Liver (tissue), 9 donors: Measurements from ENCODE around the gene MAP2K7. TPM values are rescaled to one million over a fixed set of nuclear protein-coding genes. Genes with fewer than 3 reads are reported as not detected.

ENCODE experiments used
- DNase-seq: peaks from one replicate; pipeline ENCODE4 v3.0.0-alpha.2; 2017; ENCODE audit warnings: low spot score
- H3K27ac ChIP-seq, 2 donors: one replicate each; pipeline ENCODE4 v1.7.0; 2013; ENCODE audit warnings: inconsistent platforms in 2 of 2, low read length in 2 of 2, control low read depth in 1 of 2, low read depth in 1 of 2, mild to moderate bottlenecking in 1 of 2
- H3K27me3 ChIP-seq, 4 donors: one replicate each; pipeline versions ENCODE4 v1.6.1 to v1.7.0; 2013; ENCODE audit warnings: low read length in 3 of 4, inconsistent platforms in 1 of 4, mild to moderate bottlenecking in 1 of 4, moderate library complexity in 1 of 4; ENCODE audit not compliant: control insufficient read depth in 4 of 4, insufficient read depth in 4 of 4
- H3K36me3 ChIP-seq, 4 donors: one replicate each; pipeline versions ENCODE4 v1.6.1 to v1.7.0; 2013; ENCODE audit warnings: low read length in 3 of 4, mild to moderate bottlenecking in 3 of 4, low read depth in 1 of 4, moderate library complexity in 1 of 4; ENCODE audit not compliant: control insufficient read depth in 4 of 4, insufficient read depth in 3 of 4
- H3K4me1 ChIP-seq, 4 donors: one replicate each; pipeline versions ENCODE4 v1.6.1 to v1.7.0; 2013; ENCODE audit warnings: low read length in 3 of 4, mild to moderate bottlenecking in 3 of 4, moderate library complexity in 1 of 4; ENCODE audit not compliant: control insufficient read depth in 4 of 4, insufficient read depth in 4 of 4
- H3K4me3 ChIP-seq, 3 donors: one replicate each; pipeline versions ENCODE4 v1.6.1 to v1.7.0; 2013; ENCODE audit warnings: low read length in 3 of 3, control low read depth in 1 of 3, low read depth in 1 of 3, mild to moderate bottlenecking in 1 of 3
- H3K9ac ChIP-seq, 2 donors: one replicate each; pipeline ENCODE4 v1.7.0; 2013; ENCODE audit warnings: low read length in 2 of 2, mild to moderate bottlenecking in 2 of 2, moderate library complexity in 2 of 2, control low read depth in 1 of 2, low read depth in 1 of 2
- H3K9me3 ChIP-seq, 4 donors: one replicate each; pipeline versions ENCODE4 v1.6.1 to v1.7.0; 2013; ENCODE audit warnings: low read length in 3 of 4; ENCODE audit not compliant: control insufficient read depth in 4 of 4
- CTCF ChIP-seq: fragments of 150-350 bp; IDR thresholded peaks from 2 replicates; pipeline ENCODE4 v1.5.1; 2017; ENCODE audit warnings: improper control_type of control experiment, low read depth, low read length; ENCODE audit not compliant: missing input control
- EGR1 ChIP-seq, 2 donors: IDR thresholded peaks; 2 replicates each; pipeline ENCODE4 v1.6.1; 2016 to 2018; ENCODE audit warnings: antibody characterized with exemption in 2 of 2, low read depth in 2 of 2
- FOXA1 ChIP-seq: IDR thresholded peaks from 2 replicates; pipeline ENCODE4 v1.6.1; 2016; ENCODE audit warnings: antibody characterized with exemption
- HNF4A ChIP-seq, 2 donors: conservative IDR thresholded peaks; 2 replicates each; pipeline ENCODE4 v1.6.1; 2016; ENCODE audit warnings: antibody characterized with exemption in 2 of 2, mild to moderate bottlenecking in 2 of 2
- JUND ChIP-seq, 2 donors: IDR thresholded peaks; 2 replicates each; pipeline ENCODE4 v1.6.1; 2016; ENCODE audit warnings: antibody characterized with exemption in 2 of 2
- NR2F2 ChIP-seq: IDR thresholded peaks from 2 replicates; pipeline ENCODE4 v1.6.1; 2016; ENCODE audit warnings: antibody characterized with exemption
- RAD21 ChIP-seq, 2 donors: IDR thresholded peaks; 2 replicates each; pipeline ENCODE4 v1.6.1; 2016; ENCODE audit warnings: antibody characterized with exemption in 2 of 2, mild to moderate bottlenecking in 2 of 2
- REST ChIP-seq: IDR thresholded peaks from 2 replicates; pipeline ENCODE4 v1.6.1; 2016; ENCODE audit warnings: antibody characterized with exemption, mild to moderate bottlenecking
- RXRA ChIP-seq, 2 donors: IDR thresholded peaks; 2 replicates each; pipeline ENCODE4 v1.6.1; 2017 to 2018; ENCODE audit warnings: antibody characterized with exemption in 2 of 2, mild to moderate bottlenecking in 1 of 2
- TAF1 ChIP-seq: conservative IDR thresholded peaks from 2 replicates; pipeline ENCODE4 v1.6.1; 2016; ENCODE audit warnings: antibody characterized with exemption, mild to moderate bottlenecking
- YY1 ChIP-seq: IDR thresholded peaks from 2 replicates; pipeline ENCODE4 v1.6.1; 2016; ENCODE audit warnings: antibody characterized with exemption, mild to moderate bottlenecking
- ZBTB33 ChIP-seq: IDR thresholded peaks from 2 replicates; pipeline ENCODE4 v1.6.1; 2016; ENCODE audit warnings: antibody characterized with exemption
- WGBS: extraction: QIAGEN DNeasy Blood & Tissue Kit; methylation state at CpG from one replicate; pipeline ENCODE4 v1.1.7; 2013; 5-methylcytosine and 5-hydroxymethylcytosine counted together
- polyA plus RNA-seq, 2 donors: library from polyadenylated mRNA; stranded (reverse) in 1 of 2; unstranded in 1 of 2; fragments of 200-250 nt in 1 of 2; fragments of >200 nt in 1 of 2; fragmentation: Nextera tagmentation in 1 of 2; extraction: Ambion mirVana in 1 of 2; gene quantifications; one replicate each; pipeline versions ENCODE4 v1.2.1 to v1.2.3, GENCODE V29; 2013 to 2015
- total RNA-seq, 2 donors: library from RNA; depleted of rRNA; stranded (reverse); fragments of >200 nt; gene quantifications; one replicate each; pipeline ENCODE4 v1.2.3, GENCODE V29; 2014
- TF ChIP-seq, protein P1 (sequence below): IDR thresholded peaks from 2 replicates; pipeline ENCODE4 v1.6.1; 2016; ENCODE audit warnings: antibody characterized with exemption
- donor health status: healthy.
- donor health status: healthy.
- donor health status: healthy.
- donor health status: healthy.
- donor health status: healthy.

MAP2K7 gene
- total and polyA plus RNA-seq, 4 donors: 3.0 to 11.7 (median 9.5) TPM

GRCh38 chr19:7912144-7912696 lies 8.5 kb downstream of the MAP2K7 start:
- 94% methylated on average over 31 of the region's 31 CpGs for whole genome bisulfite sequencing
- TF ChIP-seq CTCF (no peak), YY1 (no peak)
- no peaks in the 10 kb centered on the region for H3K27me3 ChIP-seq
- H3K9me3 ChIP-seq: no peaks in the 10 kb centered on the region
- no peak overlapping the region for H3K9ac ChIP-seq
- no peak overlapping the region for H3K4me3 ChIP-seq
- H3K27ac ChIP-seq: no peak overlapping the region
- H3K4me1 ChIP-seq: peaks cover 7 to 27% (median 14%) of the 10 kb centered on the region in 4 donors
- no peak for DNase-seq
- H3K36me3 ChIP-seq: peaks cover 0 to 27% (median 11%) of the 10 kb centered on the region in 4 donors

DNA sequence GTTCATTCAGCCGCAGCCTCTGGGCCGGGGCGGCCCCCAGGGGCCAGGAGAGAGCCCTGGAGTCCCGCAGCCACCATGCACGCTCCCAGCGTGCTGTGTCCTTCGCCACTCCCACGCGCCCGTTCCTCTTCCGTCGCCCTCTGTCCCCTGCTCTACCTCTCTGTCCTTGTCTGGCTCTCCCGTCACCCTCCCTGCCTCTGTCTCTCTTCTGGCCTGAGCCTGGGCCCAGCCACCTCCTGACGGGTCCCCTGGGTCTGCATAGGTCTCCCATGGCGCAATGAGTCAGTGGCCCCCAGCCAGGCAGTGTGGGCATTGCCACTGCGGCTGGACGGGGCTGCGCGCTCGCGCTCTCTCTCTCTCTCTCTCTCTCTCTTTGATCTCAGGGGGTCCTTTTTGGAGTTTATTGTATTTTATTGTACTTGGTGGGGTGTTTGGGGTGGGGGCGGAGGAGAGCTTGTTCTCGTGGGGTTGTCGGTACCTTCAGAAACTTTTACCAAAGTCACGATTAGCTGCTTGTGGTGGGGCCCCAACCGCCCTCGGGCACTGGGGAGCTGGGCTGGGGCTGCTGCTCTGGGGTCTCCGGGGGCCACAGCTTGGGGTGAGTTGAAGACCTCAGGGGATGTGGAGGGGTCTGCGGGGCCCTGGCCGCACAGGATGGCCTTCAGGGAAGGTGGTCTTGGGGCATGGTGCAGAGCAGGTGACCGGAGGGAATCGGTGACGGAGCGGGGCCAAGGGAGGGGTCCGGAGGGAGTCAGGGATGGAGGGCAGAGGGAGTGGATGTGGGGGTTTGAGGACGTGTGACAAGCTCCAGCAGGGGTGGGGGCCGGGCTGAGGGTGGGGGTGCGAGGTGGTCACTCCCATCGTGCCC lies 9.3 kb downstream of the MAP2K7 start:
- H3K4me3 ChIP-seq: no peak overlapping the region
- no peaks in the 10 kb centered on the region for H3K9me3 ChIP-seq
- DNase-seq: no peak
- WGBS: 89% methylated on average over 39 of the region's 39 CpGs
- peaks cover 0 to 27% (median 11%) of the 10 kb centered on the region in 4 donors for H3K36me3 ChIP-seq
- TF ChIP-seq FOXA1: no peak
- no peak for TF ChIP-seq EGR1 (IDR thresholded peaks at IDR 0.05; ENCODE audit: low read depth in 2 of 2)
- no peak for TF ChIP-seq RAD21 (IDR thresholded peaks at IDR 0.05)
- TF ChIP-seq TAF1: no peak
- no peak for TF ChIP-seq NR2F2
- TF ChIP-seq RXRA (IDR thresholded peaks at IDR 0.05): no peak
- TF ChIP-seq HNF4A (conservative IDR thresholded peaks at IDR 0.05): no peak
- TF ChIP-seq, protein P1, sequence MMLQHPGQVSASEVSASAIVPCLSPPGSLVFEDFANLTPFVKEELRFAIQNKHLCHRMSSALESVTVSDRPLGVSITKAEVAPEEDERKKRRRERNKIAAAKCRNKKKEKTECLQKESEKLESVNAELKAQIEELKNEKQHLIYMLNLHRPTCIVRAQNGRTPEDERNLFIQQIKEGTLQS: no peak
- no peak for TF ChIP-seq YY1
- no peak for TF ChIP-seq JUND (IDR thresholded peaks at IDR 0.05)
- no peak for TF ChIP-seq ZBTB33
- no peak for TF ChIP-seq REST
- H3K9ac ChIP-seq: no peak overlapping the region
- no peak overlapping the region for H3K27ac ChIP-seq
- peaks cover 13 to 34% (median 19%) of the 10 kb centered on the region in 4 donors for H3K4me1 ChIP-seq
- no peaks in the 10 kb centered on the region for H3K27me3 ChIP-seq
